Panc1 (cell line): ENCODE results near the gene ERN1. TPM values are rescaled to one million over a fixed set of nuclear protein-coding genes. Genes with fewer than 3 reads are reported as not detected.

Source experiments
- ATAC-seq: fragments of 200-7000 bp; cut with Tn5 transposase; 2 replicates; pipeline ENCODE4 v1.9.1; 2020; ENCODE audit warnings: mild to moderate bottlenecking, moderate library complexity
- BruUV-seq: library from RNA; stranded (reverse); fragments of 400-500 nt; replicated peaks from 2 replicates; lab custom pipeline; 2021; lab: Mats Ljungman, UMichigan
- CTCF ChIA-PET: fragments of 300-600 bp; sonication (Branson Sonifier 250); formaldehyde crosslinking; loops from one replicate; lab custom pipeline; 2022; ENCODE audit warnings: antibody characterized with exemption; lab: Charles Lee
- POLR2A ChIA-PET: fragments of 300-600 bp; sonication (Branson Sonifier 250); formaldehyde crosslinking; loops from one replicate; lab custom pipeline; 2022; ENCODE audit warnings: antibody characterized with exemption; lab: Charles Lee
- DNase-seq: peaks from one replicate; pipeline ENCODE4 v3.0.0-alpha.2; 2010; ENCODE audit warnings: low read depth, low spot score
- H3K27ac ChIP-seq: 2 replicates; pipeline ENCODE4 v1.5.1; 2011; ENCODE audit warnings: mild to moderate bottlenecking, low read length, inconsistent platforms
- H3K27me3 ChIP-seq: fragments of 200-500 bp; sonication (Bioruptor generic); 2 replicates; pipeline ENCODE4 v1.6.0; 2014; ENCODE audit warnings: low read length, inconsistent platforms; ENCODE audit not compliant: control insufficient read depth, insufficient read depth
- H3K36me3 ChIP-seq: fragments of 200-500 bp; sonication (Bioruptor generic); 2 replicates; pipeline ENCODE4 v1.5.1; 2014; ENCODE audit warnings: inconsistent platforms, mild to moderate bottlenecking, low read length, moderate library complexity; ENCODE audit not compliant: control insufficient read depth, insufficient read depth
- H3K4me1 ChIP-seq: 2 replicates; pipeline ENCODE4 v1.5.1; 2011; ENCODE audit warnings: inconsistent platforms, mild to moderate bottlenecking, low read length, moderate library complexity; ENCODE audit not compliant: control insufficient read depth, insufficient read depth
- H3K4me3 ChIP-seq, 2 experiments: 2 replicates each; pipeline ENCODE4 v1.5.1; 2011 to 2012; ENCODE audit warnings: low read depth in 2 of 2, low read length in 2 of 2, mild to moderate bottlenecking in 2 of 2, inconsistent platforms in 1 of 2, moderate library complexity in 1 of 2
- H3K9me3 ChIP-seq: fragments of 200-500 bp; sonication (Bioruptor generic); 2 replicates; pipeline ENCODE4 v1.5.1; 2014; ENCODE audit warnings: low read depth, mild to moderate bottlenecking, inconsistent platforms, low read length, moderate library complexity; ENCODE audit not compliant: control insufficient read depth, insufficient read depth
- POLR2AphosphoS5 ChIP-seq: IDR thresholded peaks from 2 replicates; pipeline ENCODE4 v1.6.1; 2012; ENCODE audit warnings: mild to moderate bottlenecking, low read depth, low read length, moderate library complexity
- SIN3A ChIP-seq: IDR thresholded peaks from 2 replicates; pipeline ENCODE4 v1.6.1; 2012; ENCODE audit warnings: low read depth, mild to moderate bottlenecking, low read length, moderate library complexity, borderline replicate concordance; ENCODE audit not compliant: insufficient read depth
- TCF7L2 ChIP-seq: IDR thresholded peaks from 2 replicates; pipeline ENCODE4 v1.6.1; 2011; ENCODE audit warnings: mild to moderate bottlenecking, low read depth, low read length, inconsistent platforms
- in situ Hi-C: cut with HindIII; loops from 2 replicates; pipeline ENCODE4 v1.10.0; 2016; ENCODE audit warnings: low sequenced_read_pairs, low pct_unique_long_range_greater_than_20kb
- intact Hi-C: fragments of 100-400 bp; cut with micrococcal nuclease; formaldehyde crosslinking; loops from one replicate; pipeline ENCODE4 v1.10.0; 2022; ENCODE audit not compliant: unreplicated experiment
- total RNA-seq: library from RNA; stranded (reverse); gene quantifications from one replicate; pipeline ENCODE4 v1.2.1, GENCODE V29; 2021; ENCODE audit not compliant: unreplicated experiment
- TF ChIP-seq, protein P1 (sequence below), 2 experiments: IDR thresholded peaks; 2 replicates each; pipeline ENCODE4 v1.6.1; 2011 to 2012; ENCODE audit warnings: low read depth in 2 of 2, control low read depth in 1 of 2, low read length in 1 of 2, mild to moderate bottlenecking in 1 of 2, moderate library complexity in 1 of 2; ENCODE audit not compliant: insufficient read depth in 1 of 2
- TF ChIP-seq, protein P2 (sequence below): fragments of 450-650 bp; IDR thresholded peaks from 2 replicates; pipeline ENCODE4 v1.5.1; 2017; ENCODE audit warnings: mild to moderate bottlenecking

The ERN1 gene
- total RNA-seq, 1 experiment from 2014 or later = 12.1 TPM

DNA sequence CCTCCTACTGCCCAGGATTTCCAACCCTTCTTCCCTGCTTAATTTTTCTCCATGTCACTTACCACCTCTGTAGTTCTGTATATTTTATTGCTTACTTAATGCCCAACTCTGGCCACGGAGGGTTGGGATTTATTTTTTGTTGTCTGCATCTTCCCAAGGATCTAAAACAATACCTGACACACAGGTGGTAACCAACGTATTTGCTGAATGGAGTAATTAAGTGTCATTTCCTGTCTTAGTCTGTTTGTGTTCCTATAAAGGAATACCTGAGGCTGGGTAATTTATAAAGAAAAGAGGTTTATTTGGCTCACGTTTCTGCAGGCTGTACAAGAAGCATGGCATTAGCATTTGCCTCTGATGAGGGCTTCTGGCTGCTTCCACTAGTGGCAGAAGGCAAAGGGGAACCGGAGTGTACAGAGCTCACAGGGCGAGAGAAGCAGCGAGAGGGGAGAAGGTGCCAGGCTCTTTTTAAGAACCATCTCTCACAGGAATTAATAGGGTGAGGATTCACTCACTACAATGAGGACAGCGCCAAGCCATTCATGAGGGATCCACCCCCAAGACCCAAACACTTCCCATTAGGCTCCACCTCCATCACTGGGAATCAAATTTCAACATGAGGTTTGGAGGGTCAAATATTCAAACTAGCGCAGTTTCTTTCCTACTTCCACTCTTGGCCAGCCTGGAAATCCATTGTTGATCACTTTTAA, 44.8 kb downstream of the ERN1 start:
- intact Hi-C loops (no loop called here), in situ Hi-C loops (no loop called here)
- H3K4me3 ChIP-seq = no peak overlapping the region
- H3K4me1 ChIP-seq = peaks cover 28% of the 10 kb centered on the region
- no peak for TF ChIP-seq SIN3A
- no peak for TF ChIP-seq POLR2AphosphoS5
- TF ChIP-seq TCF7L2 = no peak
- TF ChIP-seq, protein P1, sequence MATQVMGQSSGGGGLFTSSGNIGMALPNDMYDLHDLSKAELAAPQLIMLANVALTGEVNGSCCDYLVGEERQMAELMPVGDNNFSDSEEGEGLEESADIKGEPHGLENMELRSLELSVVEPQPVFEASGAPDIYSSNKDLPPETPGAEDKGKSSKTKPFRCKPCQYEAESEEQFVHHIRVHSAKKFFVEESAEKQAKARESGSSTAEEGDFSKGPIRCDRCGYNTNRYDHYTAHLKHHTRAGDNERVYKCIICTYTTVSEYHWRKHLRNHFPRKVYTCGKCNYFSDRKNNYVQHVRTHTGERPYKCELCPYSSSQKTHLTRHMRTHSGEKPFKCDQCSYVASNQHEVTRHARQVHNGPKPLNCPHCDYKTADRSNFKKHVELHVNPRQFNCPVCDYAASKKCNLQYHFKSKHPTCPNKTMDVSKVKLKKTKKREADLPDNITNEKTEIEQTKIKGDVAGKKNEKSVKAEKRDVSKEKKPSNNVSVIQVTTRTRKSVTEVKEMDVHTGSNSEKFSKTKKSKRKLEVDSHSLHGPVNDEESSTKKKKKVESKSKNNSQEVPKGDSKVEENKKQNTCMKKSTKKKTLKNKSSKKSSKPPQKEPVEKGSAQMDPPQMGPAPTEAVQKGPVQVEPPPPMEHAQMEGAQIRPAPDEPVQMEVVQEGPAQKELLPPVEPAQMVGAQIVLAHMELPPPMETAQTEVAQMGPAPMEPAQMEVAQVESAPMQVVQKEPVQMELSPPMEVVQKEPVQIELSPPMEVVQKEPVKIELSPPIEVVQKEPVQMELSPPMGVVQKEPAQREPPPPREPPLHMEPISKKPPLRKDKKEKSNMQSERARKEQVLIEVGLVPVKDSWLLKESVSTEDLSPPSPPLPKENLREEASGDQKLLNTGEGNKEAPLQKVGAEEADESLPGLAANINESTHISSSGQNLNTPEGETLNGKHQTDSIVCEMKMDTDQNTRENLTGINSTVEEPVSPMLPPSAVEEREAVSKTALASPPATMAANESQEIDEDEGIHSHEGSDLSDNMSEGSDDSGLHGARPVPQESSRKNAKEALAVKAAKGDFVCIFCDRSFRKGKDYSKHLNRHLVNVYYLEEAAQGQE (IDR thresholded peaks at IDR 0.05; ENCODE audit: insufficient read depth in 1 of 2, low read depth in 2 of 2, low read length in 1 of 2) = no peak
- no TSS peak for BruUV-seq
- no peaks in the 10 kb centered on the region for H3K9me3 ChIP-seq
- H3K36me3 ChIP-seq = no peaks in the 10 kb centered on the region
- DNase-seq = no peak
- no peak overlapping the region; the same call in 1 of the 2 replicates for H3K27ac ChIP-seq
- no peak for ATAC-seq
- no peaks in the 10 kb centered on the region for H3K27me3 ChIP-seq
- CTCF ChIA-PET = interaction anchor here (0.6 kb wide), 1 partner anchor 109 kb away, joined by 3 read pairs; no protein-coding TSS in a partner anchor
- POLR2A ChIA-PET = interaction anchor here (0.6 kb wide), 1 partner anchor 39 kb away, joined by 3 read pairs; no protein-coding TSS in a partner anchor

DNA sequence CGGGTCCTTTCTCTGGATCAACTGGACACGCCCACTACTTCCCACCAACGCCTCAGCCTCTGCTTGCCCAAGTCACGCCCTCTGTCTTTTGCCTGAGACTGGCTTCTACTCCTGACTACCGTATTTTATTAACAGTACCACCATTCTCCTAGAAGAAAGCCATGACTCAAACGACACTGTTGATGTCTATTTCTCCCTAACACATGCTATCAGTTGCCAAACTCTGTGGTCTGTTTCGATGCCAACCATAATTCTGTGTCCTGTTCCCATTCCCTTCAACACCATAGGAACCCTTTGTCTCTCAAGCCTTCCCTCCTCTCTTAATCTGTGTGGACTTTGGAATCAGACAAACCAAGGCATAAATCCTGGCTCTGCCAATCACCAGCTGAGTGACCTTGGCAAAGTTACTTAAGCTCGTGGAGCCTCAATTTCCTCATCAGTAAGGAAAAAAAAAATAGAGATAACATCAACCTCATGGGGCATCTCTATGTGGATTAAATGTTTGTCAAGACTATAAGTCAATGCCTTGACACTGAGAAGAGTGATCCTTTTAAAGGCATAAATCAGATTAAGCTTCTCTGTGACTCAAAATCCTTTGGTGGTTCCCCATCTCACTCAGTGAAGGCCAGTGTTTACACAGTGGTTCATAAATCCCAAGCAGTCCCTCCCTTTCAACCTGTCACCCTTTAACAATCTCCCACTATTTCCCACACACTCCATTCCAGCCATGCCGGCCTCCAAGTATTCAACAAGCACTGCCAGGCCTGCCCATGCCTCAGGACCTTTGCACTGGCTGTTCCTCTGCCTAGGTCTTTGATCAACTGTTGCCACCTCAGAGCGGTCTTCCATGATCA, 45.6 kb downstream of the ERN1 start:
- H3K9me3 ChIP-seq = no peaks in the 10 kb centered on the region
- TF ChIP-seq, protein P1 (IDR thresholded peaks at IDR 0.05; ENCODE audit: insufficient read depth in 1 of 2, low read depth in 2 of 2, low read length in 1 of 2) = no peak
- TF ChIP-seq, protein P2, sequence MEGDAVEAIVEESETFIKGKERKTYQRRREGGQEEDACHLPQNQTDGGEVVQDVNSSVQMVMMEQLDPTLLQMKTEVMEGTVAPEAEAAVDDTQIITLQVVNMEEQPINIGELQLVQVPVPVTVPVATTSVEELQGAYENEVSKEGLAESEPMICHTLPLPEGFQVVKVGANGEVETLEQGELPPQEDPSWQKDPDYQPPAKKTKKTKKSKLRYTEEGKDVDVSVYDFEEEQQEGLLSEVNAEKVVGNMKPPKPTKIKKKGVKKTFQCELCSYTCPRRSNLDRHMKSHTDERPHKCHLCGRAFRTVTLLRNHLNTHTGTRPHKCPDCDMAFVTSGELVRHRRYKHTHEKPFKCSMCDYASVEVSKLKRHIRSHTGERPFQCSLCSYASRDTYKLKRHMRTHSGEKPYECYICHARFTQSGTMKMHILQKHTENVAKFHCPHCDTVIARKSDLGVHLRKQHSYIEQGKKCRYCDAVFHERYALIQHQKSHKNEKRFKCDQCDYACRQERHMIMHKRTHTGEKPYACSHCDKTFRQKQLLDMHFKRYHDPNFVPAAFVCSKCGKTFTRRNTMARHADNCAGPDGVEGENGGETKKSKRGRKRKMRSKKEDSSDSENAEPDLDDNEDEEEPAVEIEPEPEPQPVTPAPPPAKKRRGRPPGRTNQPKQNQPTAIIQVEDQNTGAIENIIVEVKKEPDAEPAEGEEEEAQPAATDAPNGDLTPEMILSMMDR = no peak
- TF ChIP-seq POLR2AphosphoS5 = no peak
- no peak for TF ChIP-seq SIN3A
- no peak for TF ChIP-seq TCF7L2
- DNase-seq = no peak
- H3K36me3 ChIP-seq = no peaks in the 10 kb centered on the region
- peaks cover 28% of the 10 kb centered on the region for H3K4me1 ChIP-seq
- peak overlapping the region; percentile 84; the same call in 1 of the 2 replicates for H3K27ac ChIP-seq
- no peak overlapping the region for H3K4me3 ChIP-seq
- in situ Hi-C loops = no loop called here
- ATAC-seq = 0 out of 2 replicates have a peak, but pooled peaks have one; percentile 24
- H3K27me3 ChIP-seq = no peaks in the 10 kb centered on the region
- intact Hi-C loops = no loop called here
- ChIA-PET CTCF (interaction anchor here (0.6 to 0.8 kb wide), 2 partner anchors 14 to 110 kb away, joined by 3 read pairs; no protein-coding TSS in a partner anchor), POLR2A (interaction anchor here (0.6 kb wide), 1 partner anchor 39 kb away, joined by 3 read pairs; no protein-coding TSS in a partner anchor)
- BruUV-seq = no TSS peak
